Subcutaneous adipose tissue (tissue), 4 donors: ENCODE data around the gene HOXD8. TPM values are rescaled to one million over a fixed set of nuclear protein-coding genes. Genes with fewer than 3 reads are reported as not detected.

Experiments used
- CTCF ChIP-seq: fragments of 450-650 bp; IDR thresholded peaks from one replicate; pipeline ENCODE4 v1.5.1; 2016; ENCODE audit warnings: low read depth, mild to moderate bottlenecking, control low read depth, antibody characterized with exemption, moderate library complexity
- total RNA-seq, 4 donors: library from RNA; depleted of rRNA; stranded (reverse); fragments of >200 nt; gene quantifications; one replicate each; pipeline ENCODE4 v1.1.0, GENCODE V29; 2016

HOXD8 gene
- total RNA-seq, 4 donors from 2014 or later = 8.0 to 24.5 (median 14.4) TPM

DNA sequence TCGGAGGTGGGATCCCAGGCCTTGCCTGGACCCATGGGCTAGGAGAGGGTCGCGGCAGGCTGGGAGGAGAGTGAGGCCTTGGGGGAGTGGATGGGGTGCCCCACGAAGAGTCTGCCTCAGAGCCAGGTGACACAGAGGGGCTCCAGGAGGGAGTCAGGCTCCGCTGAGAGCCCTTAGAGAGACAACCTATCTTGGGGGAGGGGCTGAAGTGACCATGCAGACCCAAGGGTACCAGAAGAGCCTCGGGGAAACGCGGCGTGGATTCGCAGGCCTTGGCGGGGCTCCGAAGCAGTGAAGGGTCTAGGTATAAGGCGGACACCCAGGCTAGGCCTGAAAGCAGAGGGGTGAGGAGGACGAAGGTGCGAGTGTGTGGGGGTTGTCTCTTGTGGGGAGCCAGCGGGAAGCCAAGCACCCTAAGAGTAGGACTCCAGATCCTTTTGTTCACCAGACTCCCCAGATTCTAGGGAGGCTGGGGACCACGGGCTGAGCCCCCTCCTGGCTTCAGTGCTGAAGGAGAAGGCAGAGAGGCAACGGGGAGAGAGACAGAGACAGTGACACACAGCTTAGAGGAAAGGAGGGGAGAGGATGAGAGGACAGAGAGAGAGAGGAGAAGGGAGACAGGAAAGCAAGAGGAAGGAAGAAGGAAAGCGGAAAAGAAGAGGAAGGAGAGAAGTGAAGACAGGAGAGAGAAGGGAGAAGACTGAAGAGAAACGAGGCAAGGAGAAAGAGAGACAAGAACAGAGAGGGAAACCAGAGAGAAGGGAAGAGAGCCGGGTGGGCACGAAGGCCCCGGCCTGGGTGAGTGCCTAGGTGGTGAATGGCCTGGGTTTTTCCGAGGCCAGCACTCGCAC is 23.6 kb upstream of the HOXD8 start:
- no peak for TF ChIP-seq CTCF

- TF ChIP-seq CTCF = no peak
These were observed 22.6 kb upstream of the HOXD8 start, which contains the start of gene HOXD11 for GRCh38 chr2:176106581-176107539. Gene HOXD11, plus strand, starts transcription at chr2:176107280. Its CDS starts 76 bp downstream, at chr2:176107356.

GRCh38 chr2:176107731-176108181 is 21.7 kb upstream of the HOXD8 start:
- TF ChIP-seq CTCF = no peak

DNA sequence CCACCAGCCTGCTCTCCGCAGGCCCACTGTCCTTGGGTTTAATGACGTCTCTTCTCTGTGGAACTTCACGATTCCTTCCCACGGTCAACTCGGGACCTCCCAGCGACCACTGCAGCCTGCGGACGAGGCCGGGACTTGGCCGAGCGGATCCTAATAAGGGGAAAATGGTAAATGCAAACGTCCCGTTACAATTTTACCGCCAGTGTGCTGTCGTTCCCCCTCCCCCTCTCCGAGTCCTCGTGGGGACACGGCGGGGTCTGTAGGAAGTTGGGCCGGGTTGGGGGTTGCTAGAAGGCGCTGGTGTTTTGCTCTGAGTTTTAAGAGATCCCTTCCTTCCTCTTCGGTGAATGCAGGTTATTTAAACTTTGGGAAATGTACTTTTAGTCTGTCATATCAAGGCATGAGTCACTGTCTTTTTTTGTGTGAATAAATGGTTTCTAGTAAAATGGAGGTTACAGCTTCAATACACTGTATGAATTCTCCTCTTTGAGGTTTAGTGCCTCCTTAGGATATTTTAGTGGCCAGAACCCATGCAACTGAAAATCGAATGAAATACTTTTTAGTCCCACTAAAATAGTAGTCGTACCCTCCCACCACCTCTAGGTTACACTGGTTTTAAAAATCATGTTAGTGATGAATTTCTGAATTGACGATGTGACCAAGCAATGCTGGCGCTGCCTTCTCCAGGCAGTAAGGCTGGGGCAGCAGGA is 20.2 kb upstream of the HOXD8 start:
- no peak for TF ChIP-seq CTCF

GRCh38 chr2:176109946-176110345 is 19.6 kb upstream of the HOXD8 start:
- no peak for TF ChIP-seq CTCF

- TF ChIP-seq CTCF = no peak
These were observed 18.8 kb upstream of the HOXD8 start for GRCh38 chr2:176110415-176111308.
